HuH-7 (cell line): ENCODE data around the gene CCDC148.

ENCODE experiments used
- DNase-seq: peaks from one replicate; pipeline ENCODE4 v3.0.0; 2011; ENCODE audit warnings: low spot score

The CCDC148 gene

DNA sequence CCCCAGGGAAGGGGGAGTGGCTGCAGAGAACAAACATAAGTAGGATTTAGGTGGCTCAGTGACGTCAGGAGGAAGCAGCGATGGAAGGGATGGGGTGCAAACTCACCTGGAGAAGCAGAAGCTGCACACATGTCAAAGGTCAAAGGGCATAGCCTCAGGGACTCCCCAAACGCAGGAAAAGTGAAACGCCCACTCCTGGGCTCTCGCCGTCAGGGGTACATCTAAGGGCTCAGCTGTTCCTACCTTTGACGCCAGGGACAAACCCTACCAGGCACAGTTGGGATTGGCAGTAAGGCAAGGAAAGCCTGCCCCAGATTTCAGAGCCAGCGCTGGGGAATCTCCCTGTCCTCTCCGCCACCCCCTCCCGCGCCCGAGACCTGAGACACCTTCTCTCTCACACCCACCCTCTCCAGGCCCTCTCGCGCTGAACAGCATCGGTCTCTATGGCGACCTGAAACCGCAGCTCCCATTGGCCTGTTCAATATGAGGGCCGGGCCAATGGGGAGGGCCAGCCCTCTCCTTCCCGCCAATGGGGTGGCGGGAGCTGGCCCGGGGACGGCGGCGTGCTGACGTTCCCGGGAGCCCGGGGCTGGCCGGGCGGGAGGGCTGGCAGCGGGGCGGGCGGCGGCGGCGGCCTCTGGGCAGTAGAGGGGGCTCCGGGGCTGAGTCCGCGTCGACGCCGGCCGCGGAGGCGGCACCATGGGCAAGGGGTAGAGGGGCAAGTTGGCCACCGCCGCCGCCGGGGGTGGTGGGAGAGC, at the start of gene CCDC148, which contains the start of gene PKP4:
CCDC148 (minus strand) TSS at position 445 of the 758 bp plus-strand sequence; CDS start at position 131, 314 bp downstream.
PKP4 (plus strand) TSS at position 644 of the 758 bp plus-strand sequence. CDS start 76,233 bp downstream, outside the sequence.
- peak; percentile 90 for DNase-seq

DNA sequence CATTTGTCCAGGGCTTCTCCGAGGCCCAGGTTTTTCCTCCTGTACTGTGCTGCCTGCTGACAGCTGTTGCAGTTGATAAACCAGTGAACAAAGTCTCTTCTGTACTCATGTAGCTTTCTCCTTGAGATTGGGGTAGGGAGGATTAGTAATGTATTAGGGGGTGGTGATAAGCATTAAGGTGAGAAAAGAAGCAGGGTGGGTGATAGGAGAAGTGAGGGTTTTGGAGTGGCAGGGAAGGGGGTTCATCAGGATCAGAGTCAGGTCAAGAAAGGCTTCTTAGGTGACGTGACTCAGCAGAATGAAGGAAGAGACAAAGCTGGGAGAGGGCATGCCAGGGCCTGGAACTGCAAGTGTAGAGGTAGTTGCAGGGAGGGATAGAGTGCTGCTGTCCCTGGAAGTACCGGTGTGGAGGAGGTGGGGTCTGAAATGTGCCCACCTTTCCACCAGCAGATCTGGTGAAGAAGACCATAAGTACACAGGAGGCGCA, 48.9 kb upstream of the CCDC148 start:
- DNase-seq: no peak

DNA sequence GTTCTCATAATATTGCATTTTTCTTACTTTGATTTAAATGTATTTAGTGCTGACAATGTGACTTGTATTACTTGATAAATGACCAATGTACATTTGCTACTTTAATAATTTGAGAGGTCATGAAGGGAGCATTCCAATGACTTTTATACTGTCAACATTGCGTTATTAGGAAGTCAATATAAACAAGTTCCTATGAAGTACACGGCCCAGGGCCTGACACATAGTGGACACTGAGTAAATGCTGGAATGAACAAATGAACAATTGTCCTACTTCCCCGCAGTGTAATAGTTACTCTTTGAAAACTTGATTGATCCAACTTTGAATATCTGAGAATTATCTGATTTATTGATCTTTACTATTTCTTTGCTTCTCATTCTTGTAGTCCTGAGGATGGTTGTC, 47.5 kb upstream of the CCDC148 start:
- no peak for DNase-seq

- no peak for DNase-seq
Measured at GRCh38 chr2:158502974-158503373, 46.4 kb upstream of the CCDC148 start.

DNA sequence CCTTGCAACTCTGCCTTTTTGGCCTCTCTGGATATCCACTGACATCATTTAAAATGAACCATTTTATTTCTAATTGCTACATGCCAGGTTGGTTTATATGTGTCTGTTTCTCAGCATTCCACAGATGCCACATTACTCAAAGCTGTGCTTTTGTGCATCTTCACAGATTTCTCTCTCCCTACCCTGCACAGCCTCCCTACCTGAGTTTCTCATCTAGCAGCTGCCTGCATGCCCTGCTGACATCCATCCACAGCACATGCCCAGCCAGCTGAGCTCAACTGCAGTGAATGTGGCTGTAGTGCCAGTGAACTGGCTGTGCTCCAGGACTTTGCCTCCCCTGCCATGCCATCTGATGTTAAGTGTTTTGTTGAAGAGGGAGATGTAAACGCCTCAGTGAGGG, 44.7 kb upstream of the CCDC148 start:
- DNase-seq: no peak

DNA sequence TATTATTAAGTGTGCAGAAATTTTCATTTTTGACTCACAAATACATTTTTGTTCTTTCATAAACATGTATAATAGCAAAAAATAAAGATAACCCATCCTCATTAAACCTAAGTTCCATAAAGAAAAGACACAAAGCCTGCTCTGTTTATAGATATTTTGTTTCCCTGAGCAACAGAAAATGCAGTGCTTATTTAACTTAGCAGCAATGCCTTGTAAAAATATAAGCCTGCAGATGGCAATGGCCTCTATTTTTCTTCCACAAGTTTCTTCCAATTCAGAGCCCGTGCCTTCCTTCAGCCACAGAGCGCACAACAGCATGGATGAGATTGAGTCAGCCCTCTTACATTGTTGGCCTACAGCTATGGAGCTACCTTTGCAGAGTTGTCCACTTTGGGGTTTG, 43.8 kb upstream of the CCDC148 start:
- no peak for DNase-seq

DNA sequence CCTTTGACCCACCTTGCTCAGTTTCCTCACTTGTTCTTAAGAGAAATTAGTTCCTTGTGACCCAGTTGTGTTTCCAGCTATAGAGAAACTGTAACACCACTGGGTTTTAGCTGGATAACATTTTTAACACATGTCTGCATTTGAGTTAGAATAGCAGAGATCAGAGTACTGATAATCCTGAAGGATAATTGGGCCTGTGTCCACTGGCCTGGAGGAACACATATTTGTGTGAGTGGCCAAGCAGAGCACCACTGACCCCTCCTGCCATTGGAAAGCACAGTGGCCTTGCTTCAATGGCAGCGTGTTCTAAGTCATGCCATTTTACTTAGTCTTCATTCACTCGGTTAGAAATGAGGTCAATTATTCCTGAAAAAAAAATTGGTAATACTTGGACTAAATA, 42.8 kb upstream of the CCDC148 start:
- DNase-seq: no peak

- DNase-seq: no peak
Measured at GRCh38 chr2:158498749-158499136, 42.2 kb upstream of the CCDC148 start.

GRCh38 chr2:158498043-158498748, 41.6 kb upstream of the CCDC148 start:
- no peak for DNase-seq

DNA sequence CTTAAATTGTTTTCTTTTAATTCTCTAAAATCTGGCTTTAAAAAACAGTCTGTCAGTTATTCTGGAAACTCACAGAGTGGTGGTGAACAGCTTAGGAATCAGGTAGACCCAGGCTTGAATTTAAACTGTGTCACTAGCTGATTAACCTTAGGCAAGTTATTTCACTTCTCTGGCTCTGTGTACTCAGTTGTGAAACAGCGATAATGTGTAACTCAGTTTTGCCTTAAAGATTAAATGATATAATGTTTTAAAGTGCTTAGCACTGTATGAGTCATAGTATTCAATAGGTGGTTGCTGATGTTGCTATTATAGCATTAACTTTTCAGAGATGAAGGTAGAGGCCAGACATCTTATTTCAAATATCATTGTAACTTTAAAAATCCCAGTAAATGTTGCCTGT, 40.9 kb upstream of the CCDC148 start:
- DNase-seq: no peak

DNA sequence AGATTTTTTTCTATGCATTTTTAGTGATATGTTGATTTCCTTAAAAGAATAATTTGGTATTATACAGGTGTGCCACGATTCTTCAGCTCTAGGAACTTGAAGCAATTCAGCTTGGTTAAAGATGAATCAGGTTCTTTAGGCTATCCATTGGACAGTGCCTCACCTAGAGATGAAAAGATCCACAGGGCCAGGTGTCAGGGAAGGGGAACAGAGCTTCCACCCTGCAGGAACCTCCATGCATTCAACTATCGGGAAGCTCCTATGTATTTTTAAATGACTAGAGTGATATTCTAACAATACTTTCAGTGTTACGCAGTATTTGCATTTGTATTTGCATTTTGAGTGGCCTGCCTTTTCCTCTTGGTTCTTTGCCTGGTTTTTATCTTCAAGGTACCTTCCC, 40.4 kb upstream of the CCDC148 start:
- DNase-seq: no peak

GRCh38 chr2:158495175-158495574, 38.6 kb upstream of the CCDC148 start:
- no peak for DNase-seq

- no peak for DNase-seq
Measured at GRCh38 chr2:158493458-158493857, 36.9 kb upstream of the CCDC148 start.

DNA sequence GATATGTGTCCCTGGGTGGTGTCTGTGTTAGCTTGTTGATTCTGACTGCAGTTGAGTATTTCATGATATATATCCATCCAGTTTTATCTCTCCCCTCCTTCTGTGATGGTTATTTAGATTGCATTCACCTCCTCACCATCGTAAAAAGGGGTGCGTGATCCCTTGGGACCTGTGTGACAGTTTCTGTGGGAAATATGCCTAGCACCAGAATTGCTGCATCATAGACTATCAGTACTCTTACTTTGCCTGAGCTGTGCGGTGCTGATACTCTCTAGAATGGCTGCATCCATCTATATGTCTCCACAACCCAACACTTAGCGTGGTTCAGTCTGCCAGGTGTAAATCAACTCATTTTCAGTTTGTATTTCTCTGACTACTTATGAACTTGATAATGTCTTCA, 34.5 kb upstream of the CCDC148 start:
- no peak for DNase-seq

GRCh38 chr2:158489366-158490112, 33.0 kb upstream of the CCDC148 start:
- DNase-seq: no peak

DNA sequence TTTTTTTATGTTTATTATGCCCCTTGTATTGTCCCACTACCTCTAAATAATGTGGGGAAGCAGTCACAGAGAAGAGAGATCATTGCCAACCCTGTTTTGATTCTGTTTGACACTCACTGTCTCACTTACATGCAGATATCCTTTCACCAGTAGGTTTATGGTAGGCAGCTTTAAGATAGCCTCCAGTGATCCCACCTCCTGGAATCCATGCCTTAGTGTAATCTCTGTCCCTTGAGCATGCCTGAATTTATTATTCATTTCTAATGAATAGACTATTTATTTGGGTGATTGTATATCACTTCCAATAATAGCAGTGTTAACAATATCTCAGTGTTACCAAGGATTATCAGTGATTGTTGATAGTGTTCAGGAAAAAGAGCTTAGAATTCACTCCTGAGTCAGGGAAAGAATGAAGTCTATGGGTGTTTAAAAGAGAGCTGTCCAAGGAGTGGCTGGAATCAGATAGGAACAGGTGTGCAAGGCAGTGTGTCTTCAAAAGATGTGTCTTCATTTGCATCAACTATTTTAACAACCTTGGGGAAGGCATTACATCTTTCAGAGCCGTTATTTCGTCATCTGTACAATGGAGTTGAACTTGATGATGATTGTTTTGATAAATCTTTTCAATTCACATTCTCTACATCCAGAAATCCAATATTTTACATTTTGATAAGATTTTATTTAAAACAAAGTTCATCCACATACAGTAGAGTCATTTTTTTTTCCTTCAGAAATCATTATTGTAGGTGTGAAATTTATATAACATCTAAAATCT, 32.1 kb upstream of the CCDC148 start:
- DNase-seq: no peak

- DNase-seq: no peak
Measured at GRCh38 chr2:158487419-158487818, 30.9 kb upstream of the CCDC148 start.

GRCh38 chr2:158486970-158487325, 30.4 kb upstream of the CCDC148 start:
- DNase-seq: no peak

DNA sequence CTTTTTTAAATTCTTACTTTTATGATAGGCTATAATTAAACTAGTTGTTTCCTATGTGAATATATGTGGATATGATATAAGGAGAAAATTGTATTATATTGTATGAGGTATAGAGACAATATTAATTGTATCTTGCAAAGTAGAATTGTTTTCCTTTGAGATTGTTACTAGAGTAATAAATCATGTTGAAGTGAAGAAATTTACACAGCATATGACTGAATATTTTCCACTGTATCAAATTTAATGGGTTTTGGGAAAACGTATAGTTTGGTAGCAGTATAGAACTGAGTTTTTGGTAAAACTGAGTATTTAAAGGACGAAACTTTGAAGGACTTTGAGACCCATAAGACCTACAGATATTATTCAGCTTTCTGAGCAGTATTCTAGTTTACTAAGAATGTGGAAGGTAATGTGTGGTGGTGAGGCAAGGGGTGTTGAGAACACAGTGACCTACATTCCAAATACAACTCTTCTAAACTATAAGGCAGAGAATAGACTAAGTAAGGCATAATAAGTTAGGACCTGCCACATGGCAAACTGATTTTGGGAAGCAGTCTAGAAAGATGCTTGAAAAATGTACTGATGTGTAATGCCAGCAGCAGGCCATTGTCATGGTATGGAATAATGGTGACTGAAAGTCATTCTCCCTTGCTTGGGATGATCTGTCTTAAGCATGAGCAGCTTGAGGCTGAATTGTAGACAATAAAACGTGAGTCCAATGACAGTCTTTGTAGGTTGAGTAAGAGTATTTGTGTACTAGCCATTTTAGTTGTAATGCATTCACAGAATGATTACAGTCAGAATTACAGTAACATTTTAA, 29.8 kb upstream of the CCDC148 start:
- DNase-seq: no peak

- DNase-seq: no peak
Measured at GRCh38 chr2:158484892-158485556, 28.5 kb upstream of the CCDC148 start.
